H9 (cell line): ENCODE data around the gene IBA57. TPM values are rescaled to one million over a fixed set of nuclear protein-coding genes. Genes with fewer than 3 reads are reported as not detected.

Experiments
- DNase-seq: peaks from one replicate; pipeline ENCODE4 v3.0.0-alpha.2; 2017
- H2AFZ ChIP-seq: one replicate; pipeline ENCODE4 v1.6.1; 2013; ENCODE audit warnings: mild to moderate bottlenecking, low read length, control low read depth, moderate library complexity
- H2AK5ac ChIP-seq: 2 replicates; pipeline ENCODE4 v1.6.1; 2013; ENCODE audit warnings: low read length, control low read depth, mixed read lengths; ENCODE audit not compliant: insufficient read length
- H2BK120ac ChIP-seq: one replicate; pipeline ENCODE4 v1.6.1; 2013; ENCODE audit warnings: low read depth, mild to moderate bottlenecking, low read length, control low read depth, inconsistent platforms; ENCODE audit not compliant: poor library complexity, severe bottlenecking
- H2BK12ac ChIP-seq: 2 replicates; pipeline ENCODE4 v1.6.1; 2013; ENCODE audit warnings: low read length, control low read depth, mixed read lengths, low read depth; ENCODE audit not compliant: insufficient read length
- H2BK15ac ChIP-seq: 2 replicates; pipeline ENCODE4 v1.6.1; 2013; ENCODE audit warnings: low read depth, low read length, control low read depth
- H2BK20ac ChIP-seq: one replicate; pipeline ENCODE4 v1.6.1; 2013; ENCODE audit warnings: low read depth, mild to moderate bottlenecking, low read length, control low read depth, inconsistent platforms; ENCODE audit not compliant: poor library complexity, severe bottlenecking
- H2BK5ac ChIP-seq: 2 replicates; pipeline ENCODE4 v1.6.1; 2013; ENCODE audit warnings: low read length, control low read depth, mixed read lengths; ENCODE audit not compliant: insufficient read length
- H3K14ac ChIP-seq: 2 replicates; pipeline ENCODE4 v1.6.1; 2013; ENCODE audit warnings: low read length, control low read depth; ENCODE audit not compliant: insufficient read depth
- H3K18ac ChIP-seq: 2 replicates; pipeline ENCODE4 v1.6.1; 2013; ENCODE audit warnings: low read depth, mild to moderate bottlenecking, mixed read lengths, low read length, control low read depth; ENCODE audit not compliant: insufficient read length
- H3K23ac ChIP-seq: 2 replicates; pipeline ENCODE4 v1.6.1; 2013; ENCODE audit warnings: low read length, control low read depth, mixed read lengths, low read depth; ENCODE audit not compliant: insufficient read length
- H3K23me2 ChIP-seq: 2 replicates; pipeline ENCODE4 v1.6.1; 2013; ENCODE audit warnings: low read depth, mild to moderate bottlenecking, mixed read lengths, low read length, control low read depth; ENCODE audit not compliant: insufficient read length, poor library complexity, severe bottlenecking
- H3K27ac ChIP-seq: 2 replicates; pipeline ENCODE4 v1.5.1; 2013; ENCODE audit warnings: low read length, control low read depth, mixed read lengths, low read depth; ENCODE audit not compliant: insufficient read length
- H3K27me3 ChIP-seq: 2 replicates; pipeline ENCODE4 v1.6.1; 2013; ENCODE audit warnings: low read length, control low read depth, inconsistent platforms; ENCODE audit not compliant: insufficient read depth
- H3K4ac ChIP-seq: 2 replicates; pipeline ENCODE4 v1.6.1; 2013; ENCODE audit warnings: low read depth, mild to moderate bottlenecking, control low read depth, inconsistent platforms, low read length, moderate library complexity
- H3K4me1 ChIP-seq: 2 replicates; pipeline ENCODE4 v1.6.1; 2013; ENCODE audit warnings: low read length, control low read depth, inconsistent platforms; ENCODE audit not compliant: insufficient read depth
- H3K4me2 ChIP-seq: 2 replicates; pipeline ENCODE4 v1.6.1; 2013; ENCODE audit warnings: low read length, control low read depth, mixed read lengths; ENCODE audit not compliant: insufficient read length, insufficient read depth
- H3K56ac ChIP-seq: 2 replicates; pipeline ENCODE4 v1.6.1; 2013; ENCODE audit warnings: low read depth, mild to moderate bottlenecking, mixed read lengths, low read length, control low read depth; ENCODE audit not compliant: insufficient read length
- H3K79me1 ChIP-seq: 2 replicates; pipeline ENCODE4 v1.6.1; 2013; ENCODE audit warnings: low read depth, mild to moderate bottlenecking, moderate library complexity, low read length, control low read depth, inconsistent platforms; ENCODE audit not compliant: insufficient read depth, poor library complexity, severe bottlenecking
- H3K79me2 ChIP-seq: 2 replicates; pipeline ENCODE4 v1.6.1; 2013; ENCODE audit warnings: low read length, control low read depth, inconsistent platforms; ENCODE audit not compliant: insufficient read depth
- H3K9ac ChIP-seq: 2 replicates; pipeline ENCODE4 v1.6.1; 2013; ENCODE audit warnings: low read length, control low read depth, mixed read lengths; ENCODE audit not compliant: insufficient read length; ENCODE audit errors: extremely low read depth
- H3K9me3 ChIP-seq: one replicate; pipeline ENCODE4 v1.6.1; 2013; ENCODE audit warnings: low read depth, low read length, inconsistent platforms; ENCODE audit not compliant: control insufficient read depth
- H3T11ph ChIP-seq: one replicate; pipeline ENCODE4 v1.6.1; 2013; ENCODE audit warnings: mild to moderate bottlenecking, low read length, control low read depth, inconsistent platforms
- H4K20me1 ChIP-seq: one replicate; pipeline ENCODE4 v1.6.1; 2013; ENCODE audit not compliant: control insufficient read depth, insufficient read length, insufficient read depth
- H4K5ac ChIP-seq: 2 replicates; pipeline ENCODE4 v1.6.1; 2013; ENCODE audit warnings: low read depth, mild to moderate bottlenecking, mixed read lengths, low read length, control low read depth; ENCODE audit not compliant: insufficient read length
- H4K8ac ChIP-seq: replicated peaks from 2 replicates; pipeline ENCODE4 v1.6.1; 2013; ENCODE audit warnings: low read length, control low read depth, mixed read lengths, low read depth; ENCODE audit not compliant: insufficient read length
- H4K91ac ChIP-seq: 2 replicates; pipeline ENCODE4 v1.6.1; 2013; ENCODE audit warnings: low read depth, mild to moderate bottlenecking, moderate library complexity, mixed read lengths, low read length, control low read depth; ENCODE audit not compliant: insufficient read length
- H3K27ac Mint-ChIP-seq, 3 experiments: 2 replicates in 2 of 3; 3 replicates in 1 of 3; pipeline ENCODE4 v1.8.0; 2020 to 2021; ENCODE audit warnings: mixed read lengths in 3 of 3, mild to moderate bottlenecking in 1 of 3, moderate library complexity in 1 of 3
- H3K27me3 Mint-ChIP-seq: 2 replicates; pipeline ENCODE4 v1.8.0; 2021; ENCODE audit warnings: low read depth, mild to moderate bottlenecking, moderate library complexity, mixed read lengths
- H3K36me3 Mint-ChIP-seq, 3 experiments: 2 replicates in 2 of 3; 3 replicates in 1 of 3; pipeline ENCODE4 v1.8.0; 2020 to 2021; ENCODE audit warnings: low read depth in 3 of 3, mixed read lengths in 3 of 3; ENCODE audit not compliant: insufficient read depth in 1 of 3
- H3K4me1 Mint-ChIP-seq, 2 experiments: 2 replicates each; pipeline ENCODE4 v1.8.0; 2020; ENCODE audit warnings: mixed read lengths in 2 of 2
- H3K4me3 Mint-ChIP-seq, 2 experiments: 2 replicates in 1 of 2; 3 replicates in 1 of 2; pipeline ENCODE4 v1.8.0; 2020 to 2021; ENCODE audit warnings: mild to moderate bottlenecking in 2 of 2, mixed read lengths in 2 of 2, moderate library complexity in 1 of 2
- H3K9me3 Mint-ChIP-seq, 2 experiments: 2 replicates in 1 of 2; 3 replicates in 1 of 2; pipeline ENCODE4 v1.8.0; 2020; ENCODE audit warnings: mild to moderate bottlenecking in 2 of 2, mixed read lengths in 2 of 2, moderate library complexity in 1 of 2
- WGBS: extraction: QIAGEN DNeasy Blood & Tissue Kit; methylation state at CpG from one replicate; pipeline ENCODE4 v1.1.7; 2013; ENCODE audit warnings: missing lambda C conversion rate, low lambda C conversion rate, mixed read lengths; ENCODE audit not compliant: insufficient read length; ENCODE audit errors: extremely low coverage; 5-methylcytosine and 5-hydroxymethylcytosine counted together
- total RNA-seq: library from RNA; stranded (reverse); gene quantifications from 2 replicates; pipeline ENCODE4 v1.2.1, GENCODE V29; 2021
- TF ChIP-seq, protein P1 (sequence below): fragments of 200-600 bp; sonication (generic); conservative IDR thresholded peaks from 3 replicates; pipeline ENCODE4 v1.8.0; 2021; ENCODE audit warnings: antibody characterized with exemption, mild to moderate bottlenecking

IBA57 gene
- total RNA-seq, 1 experiment from 2014 or later, result 12.6 TPM

DNA sequence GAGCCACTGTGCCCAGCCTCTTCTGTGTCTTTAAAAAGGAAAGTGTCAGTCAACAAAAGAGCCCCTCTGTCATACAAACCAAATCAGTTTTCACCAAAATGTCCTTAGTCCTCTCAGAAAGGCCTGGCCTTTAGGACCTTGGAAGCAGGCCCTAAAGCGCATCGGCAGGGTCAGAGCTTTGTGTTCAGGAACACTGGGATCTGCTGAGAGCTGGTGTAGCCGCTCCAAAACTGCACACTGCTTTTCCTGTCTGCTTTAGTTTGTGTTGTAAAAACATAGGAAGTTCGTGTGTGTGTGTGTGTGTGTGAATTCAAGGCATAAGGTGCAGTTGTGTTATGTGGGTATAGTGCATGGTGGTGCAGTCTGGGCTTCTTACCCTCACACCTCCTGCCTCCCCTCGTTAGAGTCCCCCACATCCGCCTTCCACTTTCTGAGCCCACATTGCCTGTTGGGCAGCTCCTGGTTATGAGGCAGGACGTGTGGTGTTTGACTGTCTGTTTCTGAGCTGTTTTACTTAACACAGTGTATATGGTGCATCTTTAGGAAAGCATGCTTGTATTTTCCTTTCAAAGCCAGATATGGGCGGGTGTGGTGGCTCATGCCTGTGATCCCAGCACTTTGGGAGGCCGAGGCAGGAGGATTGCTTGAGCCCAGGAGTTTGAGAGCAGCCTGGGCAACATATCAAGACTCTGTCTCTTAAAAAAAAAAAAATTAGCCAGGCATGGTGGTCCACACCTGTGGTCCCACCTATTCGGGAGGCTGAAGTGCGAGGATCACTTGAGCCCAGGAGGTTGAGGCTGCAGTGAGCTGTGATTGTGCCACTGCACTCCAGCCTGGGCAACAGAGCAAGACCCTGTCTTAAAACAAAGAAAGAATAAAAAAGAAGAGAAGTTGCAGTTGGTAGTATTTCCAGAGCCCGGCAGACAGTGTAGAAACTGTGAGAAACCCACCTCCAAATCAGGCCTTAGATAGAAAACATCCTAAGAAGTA, 12.4 kb downstream of the IBA57 start:
- DNase-seq, result no peak
- H3K23me2 ChIP-seq, result no peaks in the 10 kb centered on the region
- no peak overlapping the region for H3K9ac ChIP-seq
- H4K20me1 ChIP-seq, result no peaks in the 10 kb centered on the region
- no peaks in the 10 kb centered on the region for H3K4me1 ChIP-seq
- H3K79me1 ChIP-seq, result no peaks in the 10 kb centered on the region
- H3K27ac Mint-ChIP-seq, result no peak overlapping the region
- no peaks in the 10 kb centered on the region for H3K27me3 Mint-ChIP-seq
- no peaks in the 10 kb centered on the region; a peak in 1 of 7 replicates for H3K36me3 Mint-ChIP-seq
- H4K8ac ChIP-seq, result no peak overlapping the region
- no peaks in the 10 kb centered on the region for H3K27me3 ChIP-seq
- no peak overlapping the region for H3K4me2 ChIP-seq
- H2BK12ac ChIP-seq, result no peak overlapping the region
- no peak overlapping the region for H2BK20ac ChIP-seq
- H3K9me3 ChIP-seq, result no peaks in the 10 kb centered on the region
- no peak overlapping the region for H3K23ac ChIP-seq
- no peak overlapping the region for H4K91ac ChIP-seq
- H2BK5ac ChIP-seq, result no peak overlapping the region
- H4K5ac ChIP-seq, result no peak overlapping the region
- WGBS, result no CpG with 5 or more reads among the region's 12 CpGs
- no peak overlapping the region for H3K18ac ChIP-seq
- H3K27ac ChIP-seq, result no peak overlapping the region
- no peak overlapping the region for H2AFZ ChIP-seq
- H3K79me2 ChIP-seq, result no peaks in the 10 kb centered on the region
- H3K14ac ChIP-seq, result no peak overlapping the region
- TF ChIP-seq, protein P1, sequence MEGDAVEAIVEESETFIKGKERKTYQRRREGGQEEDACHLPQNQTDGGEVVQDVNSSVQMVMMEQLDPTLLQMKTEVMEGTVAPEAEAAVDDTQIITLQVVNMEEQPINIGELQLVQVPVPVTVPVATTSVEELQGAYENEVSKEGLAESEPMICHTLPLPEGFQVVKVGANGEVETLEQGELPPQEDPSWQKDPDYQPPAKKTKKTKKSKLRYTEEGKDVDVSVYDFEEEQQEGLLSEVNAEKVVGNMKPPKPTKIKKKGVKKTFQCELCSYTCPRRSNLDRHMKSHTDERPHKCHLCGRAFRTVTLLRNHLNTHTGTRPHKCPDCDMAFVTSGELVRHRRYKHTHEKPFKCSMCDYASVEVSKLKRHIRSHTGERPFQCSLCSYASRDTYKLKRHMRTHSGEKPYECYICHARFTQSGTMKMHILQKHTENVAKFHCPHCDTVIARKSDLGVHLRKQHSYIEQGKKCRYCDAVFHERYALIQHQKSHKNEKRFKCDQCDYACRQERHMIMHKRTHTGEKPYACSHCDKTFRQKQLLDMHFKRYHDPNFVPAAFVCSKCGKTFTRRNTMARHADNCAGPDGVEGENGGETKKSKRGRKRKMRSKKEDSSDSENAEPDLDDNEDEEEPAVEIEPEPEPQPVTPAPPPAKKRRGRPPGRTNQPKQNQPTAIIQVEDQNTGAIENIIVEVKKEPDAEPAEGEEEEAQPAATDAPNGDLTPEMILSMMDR, result no peak
- no peak overlapping the region for H3K56ac ChIP-seq
- H2AK5ac ChIP-seq, result no peak overlapping the region
- no peak overlapping the region for H3K4me3 Mint-ChIP-seq
- H3K9me3 Mint-ChIP-seq, result no peaks in the 10 kb centered on the region
- no peak overlapping the region for H3K4ac ChIP-seq
- no peaks in the 10 kb centered on the region for H3K4me1 Mint-ChIP-seq
- no peak overlapping the region for H3T11ph ChIP-seq
- H2BK120ac ChIP-seq, result no peak overlapping the region
- H2BK15ac ChIP-seq, result no peak overlapping the region
